ENCODE data around the gene MCUB. TPM values are rescaled to one million over a fixed set of nuclear protein-coding genes. Genes with fewer than 3 reads are reported as not detected.

The MCUB gene
- total and polyA plus RNA-seq, 12 donors = 1.2 to 28.5 (median 5.0) TPM

- no peaks in the 10 kb centered on the region for H3K4me1 ChIP-seq (replicated peaks in 1 of 2)
- TF ChIP-seq POLR2A (IDR thresholded peaks at IDR 0.05) = no peak
- TF ChIP-seq CTCF (IDR thresholded peaks at IDR 0.05) = no peak
- H3K9me3 ChIP-seq (replicated peaks in 1 of 3) = no peaks in the 10 kb centered on the region
- no peaks in the 10 kb centered on the region for H3K36me3 ChIP-seq (replicated peaks in 1 of 2)
- no peak overlapping the region for H3K27ac ChIP-seq
- no peaks in the 10 kb centered on the region for H3K27me3 ChIP-seq
- no peak for DNase-seq
- intact Hi-C loops (cut with DNase I) = no loop called here
- no peak overlapping the region for H3K4me3 ChIP-seq
- 59 to 73% (median 69%) methylated on average over 6 of the region's 6 CpGs for WGBS, 4 donors
Observed at GRCh38 chr4:109655396-109655795, 95.3 kb downstream of the MCUB start.

GRCh38 chr4:109657854-109658418, 97.9 kb downstream of the MCUB start:
- H3K36me3 ChIP-seq (replicated peaks in 1 of 2) = no peaks in the 10 kb centered on the region

GRCh38 chr4:109658871-109659410, 98.9 kb downstream of the MCUB start:
- intact Hi-C loops (cut with DNase I) = no loop called here
- no peaks in the 10 kb centered on the region for H3K9me3 ChIP-seq (replicated peaks in 1 of 3)
- no peaks in the 10 kb centered on the region for H3K27me3 ChIP-seq
- H3K36me3 ChIP-seq (replicated peaks in 1 of 2) = no peaks in the 10 kb centered on the region
- no peak overlapping the region for H3K4me3 ChIP-seq
- H3K4me1 ChIP-seq (replicated peaks in 1 of 2) = no peaks in the 10 kb centered on the region
- 72 to 82% (median 73%) methylated on average over 6 of the region's 6 CpGs for WGBS, 4 donors
- no peak overlapping the region for H3K27ac ChIP-seq
- no peak for TF ChIP-seq POLR2A (IDR thresholded peaks at IDR 0.05)
- peak in 2 of 6 experiments; percentile 8 to 22 for TF ChIP-seq CTCF (IDR thresholded peaks at IDR 0.05)
- DNase-seq = peak in 1 of 7 donors; percentile 4

More at GRCh38 chr4:109657854-109658418, 97.9 kb downstream of the MCUB start:
- WGBS, 4 donors = 87 to 92% (median 91%) methylated on average over 9 of the region's 9 CpGs
- no peaks in the 10 kb centered on the region for H3K9me3 ChIP-seq (replicated peaks in 1 of 3)
- H3K27ac ChIP-seq = no peak overlapping the region
- H3K4me3 ChIP-seq = no peak overlapping the region
- no peak for TF ChIP-seq POLR2A (IDR thresholded peaks at IDR 0.05)
- intact Hi-C loops (cut with DNase I) = no loop called here
- H3K4me1 ChIP-seq (replicated peaks in 1 of 2) = no peaks in the 10 kb centered on the region
- H3K27me3 ChIP-seq = no peaks in the 10 kb centered on the region
- no peak for DNase-seq

- Histone ChIP-seq H3K36me3 (replicated peaks in 1 of 2) (no peaks in the 10 kb centered on the region), H3K9me3 (replicated peaks in 1 of 3) (no peaks in the 10 kb centered on the region), H3K27ac (no peak overlapping the region), H3K4me1 (replicated peaks in 1 of 2) (no peaks in the 10 kb centered on the region), H3K4me3 (no peak overlapping the region), H3K27me3 (no peaks in the 10 kb centered on the region)
- intact Hi-C loops (cut with DNase I) = no loop called here
- TF ChIP-seq CTCF (IDR thresholded peaks at IDR 0.05) (no peak), POLR2A (IDR thresholded peaks at IDR 0.05) (no peak)
- DNase-seq = no peak
- 45 to 76% (median 56%) methylated on average over 2 of the region's 2 CpGs for WGBS, 4 donors
Observed at GRCh38 chr4:109662116-109662515, 102.1 kb downstream of the MCUB start.

GRCh38 chr4:109662771-109663170, 102.7 kb downstream of the MCUB start:
- Histone ChIP-seq H3K36me3 (replicated peaks in 1 of 2) (no peaks in the 10 kb centered on the region), H3K27me3 (no peaks in the 10 kb centered on the region), H3K4me1 (replicated peaks in 1 of 2) (no peaks in the 10 kb centered on the region), H3K27ac (no peak overlapping the region), H3K9me3 (replicated peaks in 1 of 3) (no peaks in the 10 kb centered on the region), H3K4me3 (no peak overlapping the region)
- intact Hi-C loops (cut with DNase I) = no loop called here
- 59 to 81% (median 74%) methylated on average over 3 of the region's 3 CpGs for WGBS, 4 donors
- DNase-seq = no peak
- TF ChIP-seq CTCF (IDR thresholded peaks at IDR 0.05) = no peak
- TF ChIP-seq POLR2A (IDR thresholded peaks at IDR 0.05) = no peak

All from adrenal gland (tissue), 12 donors.